Cardiac muscle cell (in vitro differentiated cells and primary cell): ENCODE results near the gene C17orf67. TPM values are rescaled to one million over a fixed set of nuclear protein-coding genes. Genes with fewer than 3 reads are reported as not detected.

ENCODE experiments used
- DNase-seq, 2 donors: peaks; one replicate each; pipeline versions ENCODE4 v3.0.0 to v3.0.0-alpha.2; 2010 to 2017; ENCODE audit warnings: low read depth in 1 of 2, low spot score in 1 of 2
- H3K27ac ChIP-seq: fragments of 200-600 bp; sonication (generic); 2 replicates; pipeline ENCODE4 v1.5.1; 2016
- H3K27me3 ChIP-seq: fragments of 200-600 bp; sonication (generic); 2 replicates; pipeline ENCODE4 v1.6.0; 2016; ENCODE audit warnings: control low read depth
- H3K36me3 ChIP-seq: fragments of 200-600 bp; sonication (generic); 2 replicates; pipeline ENCODE4 v1.5.1; 2016; ENCODE audit warnings: control low read depth
- H3K4me1 ChIP-seq: fragments of 200-600 bp; sonication (generic); 2 replicates; pipeline ENCODE4 v1.8.1; 2017; ENCODE audit warnings: low read depth, mild to moderate bottlenecking, mixed run types
- H3K4me3 ChIP-seq: fragments of 200-600 bp; sonication (generic); 2 replicates; pipeline ENCODE4 v1.5.1; 2016; ENCODE audit warnings: mild to moderate bottlenecking
- H3K9me3 ChIP-seq: fragments of 200-600 bp; sonication (generic); 2 replicates; pipeline ENCODE4 v1.5.1; 2017; ENCODE audit warnings: low read depth, mild to moderate bottlenecking, control low read depth
- polyA plus RNA-seq: library from polyadenylated mRNA; unstranded; fragments of >200 nt; fragmentation: Nextera tagmentation; extraction: Ambion mirVana; gene quantifications from 2 replicates; pipeline ENCODE4 v1.2.1, GENCODE V29; 2016
- total RNA-seq: library from RNA; depleted of rRNA; stranded (reverse); fragments of >200 nt; gene quantifications from 2 replicates; pipeline ENCODE4 v1.2.3, GENCODE V29; 2016
- TF ChIP-seq, protein P1 (sequence below): IDR thresholded peaks from 2 replicates; pipeline ENCODE4 v1.5.1; 2012; ENCODE audit warnings: low read depth, mild to moderate bottlenecking, low read length

Gene C17orf67, protein sequence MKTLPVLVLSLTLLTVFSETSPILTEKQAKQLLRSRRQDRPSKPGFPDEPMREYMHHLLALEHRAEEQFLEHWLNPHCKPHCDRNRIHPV
- 0.32 and 0.74 TPM in 2 replicates for total RNA-seq
- 1.9 and 2.6 TPM in 2 replicates for polyA plus RNA-seq

DNA sequence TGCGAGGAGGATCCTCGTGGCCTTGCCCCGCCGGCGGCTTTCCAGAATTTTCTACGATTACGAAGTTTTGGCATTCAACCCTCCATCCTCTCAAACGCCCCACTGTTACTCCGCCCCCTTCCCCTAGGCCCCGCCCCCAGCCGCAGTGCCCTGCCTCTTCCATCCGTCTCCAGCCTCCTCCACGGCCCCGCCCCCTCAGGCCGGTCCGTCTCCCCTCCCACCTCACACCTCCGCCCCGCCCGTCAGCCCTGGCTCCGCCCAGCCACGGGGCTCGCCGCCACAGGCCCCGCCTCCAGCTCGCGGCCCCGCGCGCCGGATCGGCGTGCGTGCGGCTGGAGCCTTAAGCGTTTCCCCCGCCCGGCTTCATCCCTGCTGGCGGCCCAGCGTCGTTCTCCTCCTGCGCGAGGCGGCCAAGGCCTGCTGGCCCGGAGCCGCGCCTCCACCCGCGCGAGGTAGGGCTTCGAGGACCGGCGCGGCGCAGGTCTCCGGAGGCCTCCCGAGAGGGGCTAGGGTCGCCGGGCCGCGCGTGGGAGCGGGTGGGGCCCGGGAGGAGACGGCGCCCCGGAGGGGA is at the start of gene C17orf67, which contains the start of gene DGKE:
Gene C17orf67, minus strand, starts transcription at position 112 of the 571 bp plus-strand sequence. CDS start 18,110 bp downstream, outside the sequence.
Gene DGKE, plus strand, starts transcription at position 343 of the 571 bp plus-strand sequence. CDS start 645 bp downstream, outside the sequence.
- H3K4me3 ChIP-seq, result peak within 1 kb of the TSS; percentile 70
- H3K4me1 ChIP-seq, result peaks cover 5% of the 10 kb centered on the region
- no peaks in the 10 kb centered on the region for H3K9me3 ChIP-seq
- TF ChIP-seq, protein P1, sequence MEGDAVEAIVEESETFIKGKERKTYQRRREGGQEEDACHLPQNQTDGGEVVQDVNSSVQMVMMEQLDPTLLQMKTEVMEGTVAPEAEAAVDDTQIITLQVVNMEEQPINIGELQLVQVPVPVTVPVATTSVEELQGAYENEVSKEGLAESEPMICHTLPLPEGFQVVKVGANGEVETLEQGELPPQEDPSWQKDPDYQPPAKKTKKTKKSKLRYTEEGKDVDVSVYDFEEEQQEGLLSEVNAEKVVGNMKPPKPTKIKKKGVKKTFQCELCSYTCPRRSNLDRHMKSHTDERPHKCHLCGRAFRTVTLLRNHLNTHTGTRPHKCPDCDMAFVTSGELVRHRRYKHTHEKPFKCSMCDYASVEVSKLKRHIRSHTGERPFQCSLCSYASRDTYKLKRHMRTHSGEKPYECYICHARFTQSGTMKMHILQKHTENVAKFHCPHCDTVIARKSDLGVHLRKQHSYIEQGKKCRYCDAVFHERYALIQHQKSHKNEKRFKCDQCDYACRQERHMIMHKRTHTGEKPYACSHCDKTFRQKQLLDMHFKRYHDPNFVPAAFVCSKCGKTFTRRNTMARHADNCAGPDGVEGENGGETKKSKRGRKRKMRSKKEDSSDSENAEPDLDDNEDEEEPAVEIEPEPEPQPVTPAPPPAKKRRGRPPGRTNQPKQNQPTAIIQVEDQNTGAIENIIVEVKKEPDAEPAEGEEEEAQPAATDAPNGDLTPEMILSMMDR, result no peak
- peak within 1 kb of the TSS; percentile 70 for H3K27ac ChIP-seq
- no peaks in the 10 kb centered on the region for H3K36me3 ChIP-seq
- peak; percentile 96 to 98 for DNase-seq
- H3K27me3 ChIP-seq, result peaks cover 17% of the 10 kb centered on the region

DNA sequence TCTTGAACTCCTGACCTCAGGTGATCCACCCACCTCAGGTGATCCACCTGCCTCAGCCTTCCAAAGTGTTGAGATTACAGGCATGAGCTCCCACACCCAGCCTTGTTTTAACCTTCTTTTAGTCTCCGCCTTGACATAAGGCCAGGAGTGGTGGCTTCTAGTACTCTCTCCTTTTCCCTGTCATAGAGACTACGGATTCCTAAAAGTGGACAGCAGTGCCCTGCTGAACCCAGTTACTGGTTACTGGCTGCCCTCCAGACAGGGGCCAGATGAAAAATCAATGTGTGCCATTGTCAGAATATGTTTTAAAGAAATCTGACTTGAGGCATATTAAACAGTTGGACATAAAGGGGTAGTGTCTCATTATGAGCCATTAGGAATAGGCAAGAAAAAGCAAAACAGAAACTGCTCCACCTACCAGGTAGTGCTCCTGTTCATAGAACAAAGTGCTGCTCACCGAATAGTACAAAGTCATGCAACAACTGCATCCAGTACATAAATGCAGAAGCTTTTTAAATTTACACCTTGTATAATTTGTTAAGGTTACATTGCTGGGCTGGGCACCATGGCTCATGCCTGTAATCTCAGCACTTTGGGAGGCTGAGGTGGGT is 48.1 kb upstream of the C17orf67 start:
- H3K27ac ChIP-seq, result no peak overlapping the region
- TF ChIP-seq, protein P1, result no peak
- H3K36me3 ChIP-seq, result no peaks in the 10 kb centered on the region
- no peaks in the 10 kb centered on the region for H3K27me3 ChIP-seq
- no peaks in the 10 kb centered on the region for H3K9me3 ChIP-seq
- no peak overlapping the region for H3K4me3 ChIP-seq
- no peaks in the 10 kb centered on the region for H3K4me1 ChIP-seq
- no peak for DNase-seq

DNA sequence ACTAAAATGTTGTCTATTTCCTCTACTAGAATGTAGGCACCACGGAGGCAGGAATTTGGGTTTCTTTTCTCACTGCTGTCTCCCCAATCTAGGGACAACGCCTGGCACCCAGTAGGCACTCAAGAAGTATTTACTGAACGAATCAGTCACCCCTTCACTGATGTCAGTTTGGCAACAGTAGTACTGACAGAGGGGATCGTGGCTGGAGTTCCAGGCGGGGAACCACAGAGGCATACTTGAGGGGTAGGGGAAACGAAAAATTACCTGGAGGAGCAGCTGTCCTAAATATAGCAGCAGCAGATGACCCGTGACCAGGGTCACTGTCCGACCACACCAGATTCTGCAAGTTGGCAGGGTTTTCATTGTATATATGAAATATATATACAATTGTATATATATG is 46.9 kb upstream of the C17orf67 start:
- Histone ChIP-seq H3K27ac (no peak overlapping the region), H3K36me3 (no peaks in the 10 kb centered on the region), H3K9me3 (no peaks in the 10 kb centered on the region), H3K4me1 (no peaks in the 10 kb centered on the region), H3K4me3 (no peak overlapping the region), H3K27me3 (no peaks in the 10 kb centered on the region)
- TF ChIP-seq, protein P1, result no peak
- no peak for DNase-seq

DNA sequence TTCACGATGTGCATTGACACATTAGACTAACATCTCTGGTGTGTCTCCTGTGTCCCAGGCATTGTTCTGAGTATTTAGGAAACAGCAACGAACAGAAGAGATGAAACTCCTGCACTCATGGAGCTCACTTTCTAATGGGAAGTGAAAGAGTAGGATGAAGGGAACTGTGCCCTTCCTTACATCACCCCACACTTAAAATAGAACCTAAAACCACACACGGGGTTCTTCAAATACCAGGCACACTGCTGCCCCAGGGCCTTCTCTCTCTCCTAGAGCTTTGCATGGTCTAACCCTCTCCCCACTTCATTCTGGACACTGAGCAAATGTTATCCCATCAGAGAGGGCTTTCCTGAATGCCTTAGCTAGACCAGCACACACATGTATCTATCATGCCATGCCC is 46.4 kb upstream of the C17orf67 start:
- TF ChIP-seq, protein P1, result no peak
- no peak for DNase-seq

DNA sequence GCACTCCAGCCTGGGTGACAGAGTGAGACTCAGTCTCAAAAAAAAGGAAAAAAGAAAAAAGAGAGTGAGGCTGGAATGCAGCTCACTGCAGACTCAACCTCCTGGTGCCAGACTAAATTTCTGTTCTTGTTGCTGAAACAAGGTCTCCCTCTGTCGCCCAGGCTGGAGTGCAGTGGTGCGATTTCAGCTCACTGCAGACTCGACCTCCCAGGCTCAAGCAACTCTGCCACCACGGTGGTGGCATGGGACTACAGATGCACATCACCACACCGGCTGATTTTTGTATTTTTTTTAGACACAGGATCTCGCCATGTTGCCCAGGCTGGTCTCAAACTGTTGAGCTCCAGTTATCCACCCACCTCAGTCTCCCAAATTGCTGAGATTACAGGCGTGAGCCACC is 45.6 kb upstream of the C17orf67 start:
- H3K27me3 ChIP-seq, result no peaks in the 10 kb centered on the region
- H3K4me1 ChIP-seq, result no peaks in the 10 kb centered on the region
- H3K4me3 ChIP-seq, result no peak overlapping the region
- H3K9me3 ChIP-seq, result no peaks in the 10 kb centered on the region
- no peak overlapping the region for H3K27ac ChIP-seq
- no peaks in the 10 kb centered on the region for H3K36me3 ChIP-seq
- TF ChIP-seq, protein P1, result no peak
- no peak for DNase-seq

More for the DNA sequence above, 46.4 kb upstream of the C17orf67 start:
- no peaks in the 10 kb centered on the region for H3K27me3 ChIP-seq
- H3K36me3 ChIP-seq, result no peaks in the 10 kb centered on the region
- H3K9me3 ChIP-seq, result no peaks in the 10 kb centered on the region
- no peak overlapping the region for H3K4me3 ChIP-seq
- H3K27ac ChIP-seq, result peak overlapping the region; percentile 17
- H3K4me1 ChIP-seq, result no peaks in the 10 kb centered on the region
